Keratinocyte (primary cell): ENCODE measurements around the gene VPS4B.

Experiments used
- CTCF ChIP-seq, 3 experiments: IDR thresholded peaks in 1 of 3; conservative IDR thresholded peaks in 1 of 3; optimal IDR thresholded peaks in 1 of 3; 2 replicates in 2 of 3; 3 replicates in 1 of 3; pipeline versions ENCODE3 to v1.5.1; 2011; ENCODE audit warnings: low read length in 3 of 3, mild to moderate bottlenecking in 3 of 3, moderate library complexity in 2 of 3, control low read depth in 1 of 3, inconsistent platforms in 1 of 3; ENCODE audit not compliant: insufficient read depth in 2 of 3; ENCODE audit errors: extremely low read depth in 1 of 3
- EZH2 ChIP-seq: IDR thresholded peaks from one replicate; pipeline ENCODE4 v1.6.1; 2012; ENCODE audit warnings: inconsistent platforms, mild to moderate bottlenecking, low read length, moderate library complexity

- TF ChIP-seq EZH2 (no peak), CTCF (optimal IDR thresholded peaks at IDR 0.05 in 1 of 3, IDR thresholded peaks at IDR 0.05 in 1 of 3, conservative IDR thresholded peaks at IDR 0.05 in 1 of 3; ENCODE audit: extremely low read depth in 1 of 3, insufficient read depth in 2 of 3, low read length in 3 of 3) (no peak)
These were observed 9.3 kb downstream of the VPS4B start for GRCh38 chr18:63412953-63413352.
